GM19395 (cell line): ENCODE results near the gene ELANE.

Source experiments
- ATAC-seq: cut with Tn5 transposase; IDR thresholded peaks from one replicate; pipeline ENCODE4 v1.9.1; 2021; ENCODE audit warnings: mild to moderate bottlenecking, moderate library complexity; ENCODE audit not compliant: unreplicated experiment

The ELANE gene

GRCh38 chr19:858868-859843 lies 7.1 kb downstream of the ELANE start, which contains the start of gene CFD:
Gene CFD, plus strand, starts transcription at chr19:859664. Its CDS starts 26 bp downstream, at chr19:859690.
- no peak for ATAC-seq

DNA sequence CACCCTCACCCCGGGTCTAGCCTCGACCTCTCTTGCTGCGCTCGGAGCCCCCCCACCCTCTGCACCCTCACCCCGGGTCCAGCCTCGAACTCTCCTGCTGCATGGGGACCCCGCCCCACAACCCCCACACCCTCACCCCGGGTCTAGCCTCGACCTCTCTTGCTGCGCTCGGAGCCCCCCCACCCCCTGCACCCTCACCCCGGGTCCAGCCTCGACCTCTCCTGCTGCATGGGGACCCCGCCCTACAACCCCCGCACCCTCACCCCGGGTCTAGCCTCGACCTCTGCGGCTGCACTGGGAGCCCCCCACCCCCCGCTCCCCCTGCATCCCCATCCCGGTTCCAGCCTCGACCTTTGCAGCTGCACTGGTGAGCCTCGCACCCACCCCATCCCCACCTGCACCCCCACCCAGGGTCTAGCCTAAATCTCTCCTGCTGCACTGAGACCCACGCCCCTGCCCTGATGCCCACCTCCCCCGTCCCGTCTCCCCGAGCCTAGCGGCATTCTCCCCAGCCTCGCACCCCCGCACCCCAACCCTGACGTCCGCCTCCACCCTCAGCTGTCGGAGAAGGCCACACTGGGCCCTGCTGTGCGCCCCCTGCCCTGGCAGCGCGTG lies 9.1 kb downstream of the ELANE start:
- ATAC-seq, result no peak

DNA sequence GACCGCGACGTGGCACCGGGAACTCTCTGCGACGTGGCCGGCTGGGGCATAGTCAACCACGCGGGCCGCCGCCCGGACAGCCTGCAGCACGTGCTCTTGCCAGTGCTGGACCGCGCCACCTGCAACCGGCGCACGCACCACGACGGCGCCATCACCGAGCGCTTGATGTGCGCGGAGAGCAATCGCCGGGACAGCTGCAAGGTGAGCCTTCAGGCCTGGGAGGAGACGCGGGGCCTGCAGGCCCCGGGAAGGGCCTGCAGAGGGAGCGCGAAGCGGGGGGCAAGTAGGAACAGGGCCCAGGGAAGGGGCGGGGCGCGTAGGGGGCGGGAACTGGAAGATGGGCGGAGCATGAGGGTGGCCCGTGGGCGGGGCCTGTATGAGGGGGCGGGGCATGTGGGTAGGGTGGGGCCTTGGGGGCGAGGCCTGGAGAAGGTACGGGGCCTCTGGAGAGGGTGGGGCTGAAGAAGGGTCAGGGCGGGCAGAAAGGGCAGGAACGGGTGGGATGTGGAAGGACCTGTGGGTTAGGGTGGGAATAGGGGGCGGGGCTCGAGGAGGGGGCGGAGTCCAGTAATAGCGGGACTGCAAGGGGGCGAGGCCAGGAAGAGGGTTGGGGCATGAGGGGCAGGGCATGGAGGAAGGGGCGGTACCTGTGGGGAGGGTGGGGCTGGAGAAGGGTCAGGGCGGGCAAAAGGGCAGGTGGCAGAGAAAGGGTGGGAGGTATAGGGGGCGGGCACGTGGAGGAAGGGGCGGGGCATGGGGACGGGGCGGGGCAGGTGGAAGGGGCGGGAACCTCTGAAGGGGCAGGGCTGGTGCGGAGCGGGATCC lies 9.9 kb downstream of the ELANE start:
- no peak for ATAC-seq

- ATAC-seq, result no peak
These were observed 10.6 kb downstream of the ELANE start for GRCh38 chr19:862581-863314.

DNA sequence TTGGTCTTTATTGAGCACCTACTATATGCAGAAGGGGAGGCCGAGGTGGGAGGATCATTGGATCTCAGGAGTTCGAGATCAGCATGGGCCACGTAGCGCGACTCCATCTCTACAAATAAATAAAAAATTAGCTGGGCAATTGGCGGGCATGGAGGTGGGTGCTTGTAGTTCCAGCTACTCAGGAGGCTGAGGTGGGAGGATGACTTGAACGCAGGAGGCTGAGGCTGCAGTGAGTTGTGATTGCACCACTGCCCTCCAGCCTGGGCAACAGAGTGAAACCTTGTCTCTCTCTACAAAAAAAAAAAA lies 11.2 kb downstream of the ELANE start:
- no peak for ATAC-seq

DNA sequence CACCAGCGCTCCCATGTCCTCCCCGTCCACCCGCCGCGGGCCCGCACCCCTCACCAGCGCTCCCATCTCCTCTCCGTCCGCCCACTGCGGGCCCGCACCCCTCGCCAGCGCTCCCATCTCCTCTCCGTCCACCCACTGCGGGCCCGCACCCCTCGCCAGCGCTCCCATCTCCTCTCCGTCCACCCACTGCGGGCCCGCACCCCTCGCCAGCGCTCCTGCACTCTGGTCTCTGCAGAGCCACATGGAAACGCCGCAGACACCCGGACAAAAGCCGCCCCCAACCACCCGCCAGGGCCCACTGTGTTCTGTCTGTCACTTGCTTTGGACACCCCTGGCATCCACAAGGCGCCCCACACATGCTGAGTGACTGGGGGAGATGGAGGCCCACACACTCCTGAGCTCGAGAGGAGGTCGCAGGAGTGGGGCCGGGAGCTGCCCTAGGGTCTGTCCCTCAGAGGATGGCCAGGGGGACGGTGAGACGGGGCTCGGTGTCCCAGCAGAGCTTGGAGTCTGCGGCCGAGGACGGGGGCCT lies 14.7 kb downstream of the ELANE start:
- ATAC-seq, result no peak

DNA sequence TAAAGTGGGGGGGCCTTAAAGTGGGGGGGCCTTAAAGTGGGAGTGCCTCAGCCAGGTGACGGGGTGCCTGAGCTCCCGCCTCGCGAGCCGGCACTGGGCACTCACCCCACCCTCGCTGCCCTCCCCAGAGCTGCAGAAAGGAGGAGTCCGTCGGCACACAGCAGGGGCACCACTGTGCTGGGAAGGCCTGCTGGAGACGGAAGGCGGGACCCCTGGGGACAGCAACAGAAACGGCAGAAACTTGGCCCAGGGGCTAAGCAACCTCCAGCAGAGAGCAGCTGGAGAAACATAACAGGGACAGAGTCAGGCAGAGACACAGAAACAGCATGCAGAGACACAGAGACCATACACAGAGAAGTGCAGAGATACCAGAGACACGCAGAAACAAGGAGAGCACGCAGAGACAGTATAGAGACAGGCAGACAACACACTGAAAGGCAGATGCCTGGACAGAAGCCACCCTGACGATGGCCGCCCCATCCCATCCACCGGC lies 15.2 kb downstream of the ELANE start:
- no peak for ATAC-seq

DNA sequence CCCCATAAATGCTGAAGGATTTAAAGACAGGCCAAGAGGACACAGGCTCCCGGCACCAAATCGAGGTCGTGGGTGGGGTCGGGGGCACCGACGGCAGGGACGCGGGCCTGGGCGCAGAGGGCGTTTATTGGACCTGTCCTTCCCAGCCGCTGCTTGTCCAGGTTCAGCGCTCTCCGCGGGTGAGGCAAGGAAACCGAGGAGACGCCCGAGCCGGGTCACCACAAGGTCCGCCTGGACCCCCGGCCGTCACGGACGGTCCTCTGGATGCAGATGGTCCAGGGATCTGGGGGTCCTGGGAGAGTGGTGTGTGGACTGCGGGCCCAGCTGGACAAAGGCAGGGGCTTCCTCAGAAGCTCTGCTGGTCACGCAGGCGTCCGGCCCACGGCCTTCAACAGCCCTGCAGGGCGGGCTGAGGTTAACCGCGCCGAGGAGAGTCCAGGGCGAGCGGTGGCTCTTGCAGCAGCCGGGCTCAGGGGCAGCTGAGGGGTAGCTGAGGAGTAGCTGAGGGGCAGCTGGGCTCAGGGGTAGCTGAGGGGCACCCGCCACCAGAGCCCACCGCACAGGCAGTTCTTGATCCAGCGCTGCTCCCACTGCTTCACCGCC lies 15.9 kb downstream of the ELANE start:
- no peak for ATAC-seq

GRCh38 chr19:868458-869244 lies 16.5 kb downstream of the ELANE start:
- no peak for ATAC-seq

- no peak for ATAC-seq
These were observed 17.4 kb downstream of the ELANE start for GRCh38 chr19:869245-870177.

- no peak for ATAC-seq
These were observed 18.2 kb downstream of the ELANE start for GRCh38 chr19:870314-870713.

GRCh38 chr19:870963-871401 lies 18.9 kb downstream of the ELANE start:
- ATAC-seq, result no peak

GRCh38 chr19:871446-872265 lies 19.6 kb downstream of the ELANE start:
- no peak for ATAC-seq

DNA sequence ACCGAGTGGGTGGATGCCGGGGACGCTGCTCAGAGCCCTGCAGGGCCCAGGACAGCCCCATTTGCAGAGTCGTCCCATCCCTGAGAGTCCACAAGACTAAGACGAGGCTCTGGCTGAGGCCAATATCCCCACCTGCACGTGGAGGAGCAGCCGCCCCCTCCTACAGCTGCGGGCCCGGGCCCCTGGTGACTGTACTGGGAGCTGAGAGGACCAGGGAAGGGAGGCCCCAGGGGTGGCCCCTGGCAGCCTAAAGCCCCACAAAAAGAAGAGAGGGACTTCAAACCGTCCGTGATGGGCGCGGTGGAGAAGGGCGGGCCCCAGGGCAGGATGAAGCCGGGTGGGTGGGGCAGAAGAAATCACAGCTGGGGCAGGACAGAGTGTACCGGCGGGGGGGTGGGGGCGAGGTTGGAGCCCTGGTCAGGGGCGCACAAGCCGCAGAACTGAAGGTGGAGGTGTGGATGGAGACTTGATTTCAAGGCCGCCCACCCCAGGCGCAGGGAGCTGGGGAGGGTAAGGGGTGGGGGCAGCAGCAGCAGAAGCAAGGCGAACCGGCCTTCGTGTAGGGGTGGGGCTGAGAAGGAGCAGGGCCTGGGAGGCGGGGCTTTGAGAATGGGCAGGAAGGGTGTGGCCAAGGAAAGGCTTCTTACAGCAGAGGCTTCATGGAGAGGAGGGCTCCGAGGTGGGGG lies 20.3 kb downstream of the ELANE start:
- no peak for ATAC-seq

- no peak for ATAC-seq
These were observed 21.0 kb downstream of the ELANE start for GRCh38 chr19:873084-873483.

DNA sequence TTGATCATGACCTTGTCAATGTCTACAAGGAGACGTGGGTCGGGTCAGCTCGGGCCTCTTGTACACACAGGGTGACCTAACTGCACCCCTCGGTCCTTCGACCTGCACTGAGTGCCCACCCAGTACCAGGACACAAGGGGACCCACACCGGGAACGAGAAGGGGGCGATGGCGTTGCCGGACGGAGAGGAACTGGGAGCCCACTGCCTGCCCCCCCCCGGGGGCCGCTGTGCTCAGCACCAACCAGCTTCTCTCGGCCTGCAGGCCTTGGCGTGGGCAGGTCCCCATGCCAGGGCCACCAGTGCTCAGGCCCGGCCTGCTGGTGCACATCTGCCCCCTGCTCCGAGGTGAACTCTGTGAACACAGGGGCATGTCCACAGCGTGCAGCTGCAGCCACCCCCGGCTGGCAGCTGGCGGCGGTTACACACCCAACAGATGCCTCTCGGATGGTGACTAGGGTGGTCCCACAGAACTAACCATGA lies 21.5 kb downstream of the ELANE start:
- no peak for ATAC-seq
